HUES64 (cell line): ENCODE data around the gene PDZD2.
A peak's percentile ranks its signal among the peaks of the same experiment; 100 is the strongest.
"Not testable (repeated sequence)": the region's sequence is repeated elsewhere in the genome, so short reads cannot be mapped to it uniquely, and the experiment has no call there.

Experiments used
- H3K27ac ChIP-seq: 2 replicates; pipeline ENCODE4 v1.7.0; 2013; ENCODE audit warnings: low read depth, low read length, inconsistent platforms
- H3K27me3 ChIP-seq: 2 replicates; pipeline ENCODE4 v1.6.1; 2013; ENCODE audit warnings: mild to moderate bottlenecking, low read length; ENCODE audit not compliant: insufficient read depth
- H3K36me3 ChIP-seq: 2 replicates; pipeline ENCODE4 v1.6.1; 2013; ENCODE audit warnings: mild to moderate bottlenecking, low read length; ENCODE audit not compliant: insufficient read depth
- H3K4me1 ChIP-seq: 2 replicates; pipeline ENCODE4 v1.6.1; 2013; ENCODE audit warnings: mild to moderate bottlenecking, low read length, moderate library complexity; ENCODE audit not compliant: insufficient read depth
- H3K4me3 ChIP-seq: 2 replicates; pipeline ENCODE4 v1.5.1; 2013; ENCODE audit warnings: mild to moderate bottlenecking, low read length, moderate library complexity
- H3K9ac ChIP-seq: 2 replicates; pipeline ENCODE4 v1.6.1; 2013; ENCODE audit warnings: mild to moderate bottlenecking, low read depth, low read length
- H3K9me3 ChIP-seq: 2 replicates; pipeline ENCODE4 v1.6.1; 2013; ENCODE audit warnings: low read depth, low read length; ENCODE audit not compliant: insufficient read depth
- WGBS: fragments of 150-250, 120-280 bp; methylation state at CpG from one replicate; pipeline ENCODE4 v1.1.7; 2013; ENCODE audit warnings: missing lambda C conversion rate; 5-methylcytosine and 5-hydroxymethylcytosine counted together

Gene PDZD2

DNA sequence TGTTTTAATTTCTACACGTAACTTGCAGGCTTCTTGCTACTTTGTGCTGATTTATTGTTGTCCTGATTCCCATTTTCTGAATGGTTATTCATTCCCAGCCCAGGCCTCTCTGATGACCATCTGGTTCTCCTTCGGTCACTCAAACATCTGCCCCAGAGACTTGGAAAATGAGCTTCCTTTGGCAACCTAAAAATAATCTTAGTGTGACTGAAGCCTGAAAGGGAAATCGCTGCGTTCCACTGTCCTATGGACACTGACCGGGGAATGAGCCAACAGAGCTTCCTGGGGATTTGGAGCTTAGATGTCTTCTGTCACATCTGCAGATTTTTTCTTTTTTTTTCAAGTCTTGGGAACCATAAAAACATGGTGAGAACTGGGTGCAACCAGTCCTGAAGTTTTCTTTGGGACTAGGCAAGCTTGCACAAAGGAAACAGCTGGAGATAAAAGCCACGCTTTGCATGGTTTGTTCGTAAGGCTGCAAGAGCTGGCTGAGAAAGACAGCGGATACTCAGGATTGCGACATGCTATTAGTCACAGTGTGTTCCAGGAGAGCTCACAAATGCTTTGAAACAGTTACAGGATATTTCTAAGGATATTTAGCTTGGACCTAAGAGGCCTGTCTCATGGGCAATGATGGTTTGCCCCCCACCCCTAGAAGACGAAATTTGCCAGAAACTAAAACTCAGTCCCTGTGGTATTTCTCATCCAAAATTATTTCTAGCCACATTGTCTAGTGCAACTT is 389.0 kb downstream of the PDZD2 start:
- H3K4me1 ChIP-seq: peaks cover 26% of the 10 kb centered on the region
- H3K4me3 ChIP-seq: no peak overlapping the region
- H3K27me3 ChIP-seq: no peaks in the 10 kb centered on the region
- 56% methylated on average over 10 of the region's 10 CpGs for WGBS
- H3K9me3 ChIP-seq: no peaks in the 10 kb centered on the region
- H3K27ac ChIP-seq: peak overlapping the region; percentile 43
- H3K36me3 ChIP-seq: no peaks in the 10 kb centered on the region
- peak overlapping the region; percentile 30; the same call in 1 of the 2 replicates for H3K9ac ChIP-seq

DNA sequence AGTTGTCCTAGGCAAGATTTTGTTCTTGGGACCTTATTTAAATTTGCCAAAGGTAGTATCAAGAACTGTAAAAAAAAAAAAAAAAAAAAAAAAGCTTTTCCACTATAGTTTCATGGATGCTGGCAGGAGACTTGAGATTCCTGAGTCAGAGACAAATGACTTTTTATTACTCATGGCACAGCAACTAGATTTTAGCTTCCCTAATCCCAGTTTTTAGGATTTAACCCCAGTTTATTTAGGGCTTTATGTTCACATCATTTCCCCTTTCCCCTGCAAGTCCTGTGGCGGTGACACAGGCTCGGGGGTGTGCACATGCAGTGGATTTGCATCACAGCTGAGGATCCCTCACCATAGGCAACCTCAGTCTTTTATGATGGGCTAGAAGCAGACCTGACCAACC is 390.3 kb downstream of the PDZD2 start:
- Histone ChIP-seq H3K27me3 (no peaks in the 10 kb centered on the region), H3K27ac (no peak overlapping the region), H3K36me3 (no peaks in the 10 kb centered on the region), H3K4me3 (no peak overlapping the region), H3K9ac (no peak overlapping the region), H3K9me3 (no peaks in the 10 kb centered on the region), H3K4me1 (peaks cover 26% of the 10 kb centered on the region)
- WGBS: 92% methylated on average over 2 of the region's 2 CpGs

DNA sequence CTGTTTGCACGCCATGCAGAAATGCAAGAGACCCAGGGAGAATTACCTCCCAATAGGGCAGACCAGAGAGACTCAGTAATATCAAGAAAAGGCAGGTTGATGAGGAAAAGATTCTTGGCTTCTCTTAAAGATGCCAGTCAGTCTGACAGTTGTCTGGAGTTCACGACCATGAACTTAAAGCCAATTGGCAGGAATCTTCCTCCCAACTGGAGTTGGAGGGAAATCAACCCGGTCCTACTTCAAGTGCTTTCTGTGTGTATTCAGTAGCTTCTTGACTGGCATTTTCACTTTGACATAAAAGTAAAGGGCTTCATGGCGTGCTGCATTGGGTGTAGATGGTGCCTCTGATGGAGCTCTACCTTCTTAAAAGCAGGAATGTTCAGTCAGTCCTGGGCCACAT is 390.9 kb downstream of the PDZD2 start:
- Histone ChIP-seq H3K4me3 (no peak overlapping the region), H3K27ac (no peak overlapping the region), H3K4me1 (peaks cover 26% of the 10 kb centered on the region), H3K27me3 (no peaks in the 10 kb centered on the region), H3K9ac (no peak overlapping the region), H3K36me3 (no peaks in the 10 kb centered on the region), H3K9me3 (no peaks in the 10 kb centered on the region)
- WGBS: 92% methylated on average over 4 of the region's 4 CpGs

DNA sequence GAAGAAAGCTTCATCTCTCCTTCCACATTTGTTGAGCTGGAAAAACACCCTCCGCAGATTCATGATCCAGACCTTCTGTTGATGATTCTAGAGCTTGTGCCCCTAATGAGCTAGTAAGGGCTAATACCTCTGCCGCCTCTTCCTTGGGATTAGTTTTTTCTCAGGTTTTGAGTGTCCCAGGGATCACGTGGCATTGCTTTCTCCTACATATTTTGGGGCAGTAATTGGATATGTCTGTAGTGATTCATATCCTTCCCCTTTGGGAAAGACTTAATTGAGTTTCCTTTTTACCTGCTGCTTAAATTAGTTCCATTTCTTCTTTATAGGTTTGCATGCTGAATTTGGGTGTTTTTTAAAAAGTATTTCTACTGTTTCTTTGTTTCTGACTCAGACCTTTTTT is 391.3 kb downstream of the PDZD2 start:
- H3K9ac ChIP-seq: no peak overlapping the region
- H3K27me3 ChIP-seq: no peaks in the 10 kb centered on the region
- peaks cover 26% of the 10 kb centered on the region for H3K4me1 ChIP-seq
- no peaks in the 10 kb centered on the region for H3K36me3 ChIP-seq
- H3K27ac ChIP-seq: no peak overlapping the region
- H3K9me3 ChIP-seq: no peaks in the 10 kb centered on the region
- H3K4me3 ChIP-seq: no peak overlapping the region
- 93% methylated on average over 3 of the region's 3 CpGs for WGBS

DNA sequence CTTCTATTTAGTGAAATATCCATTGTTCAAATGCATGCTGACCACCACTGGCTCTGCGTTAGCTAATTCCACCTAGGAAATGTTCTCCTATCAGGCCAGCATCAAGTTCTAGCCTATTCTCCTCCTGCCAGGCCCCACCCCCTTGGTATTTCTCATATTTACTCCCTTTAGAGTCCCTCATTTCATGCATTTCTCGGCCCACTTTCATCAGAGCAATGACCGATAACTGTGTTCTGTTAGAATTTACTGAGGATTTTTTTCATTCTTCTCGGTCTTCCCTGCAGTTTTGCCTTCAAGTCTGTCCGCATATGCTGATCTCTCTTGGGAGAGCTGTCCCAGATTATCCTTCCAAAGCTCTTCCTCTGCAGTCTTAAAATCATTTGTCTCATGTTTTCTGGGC is 391.8 kb downstream of the PDZD2 start:
- Histone ChIP-seq H3K4me1 (peaks cover 26% of the 10 kb centered on the region), H3K27me3 (no peaks in the 10 kb centered on the region), H3K9me3 (no peaks in the 10 kb centered on the region), H3K36me3 (no peaks in the 10 kb centered on the region), H3K27ac (no peak overlapping the region), H3K4me3 (no peak overlapping the region), H3K9ac (no peak overlapping the region)
- WGBS: 81% methylated on average over 5 of the region's 5 CpGs

DNA sequence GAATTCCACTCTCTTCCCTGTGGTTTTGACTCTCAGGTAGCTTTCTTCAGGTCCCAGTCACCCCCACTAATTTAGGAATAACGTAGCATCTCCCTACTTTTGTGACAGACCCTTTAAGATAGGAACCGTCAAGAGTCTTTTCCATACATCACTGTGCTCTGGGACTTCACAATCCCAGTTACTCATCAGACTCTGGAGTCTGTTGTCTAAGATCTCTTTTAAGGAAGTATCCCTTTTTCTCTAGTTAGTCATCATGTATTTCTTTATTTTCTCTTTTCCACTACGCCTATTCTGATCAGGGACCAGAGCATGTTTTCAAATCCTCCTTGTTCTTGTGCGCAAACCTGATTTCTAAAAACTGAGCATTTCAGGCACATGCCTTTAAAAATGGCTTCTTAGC is 392.2 kb downstream of the PDZD2 start:
- H3K4me1 ChIP-seq: peaks cover 26% of the 10 kb centered on the region
- no peak overlapping the region for H3K27ac ChIP-seq
- no peaks in the 10 kb centered on the region for H3K27me3 ChIP-seq
- no peaks in the 10 kb centered on the region for H3K9me3 ChIP-seq
- no peak overlapping the region for H3K4me3 ChIP-seq
- H3K36me3 ChIP-seq: no peaks in the 10 kb centered on the region
- no peak overlapping the region for H3K9ac ChIP-seq
- WGBS: 87% methylated on average over 4 of the region's 4 CpGs

DNA sequence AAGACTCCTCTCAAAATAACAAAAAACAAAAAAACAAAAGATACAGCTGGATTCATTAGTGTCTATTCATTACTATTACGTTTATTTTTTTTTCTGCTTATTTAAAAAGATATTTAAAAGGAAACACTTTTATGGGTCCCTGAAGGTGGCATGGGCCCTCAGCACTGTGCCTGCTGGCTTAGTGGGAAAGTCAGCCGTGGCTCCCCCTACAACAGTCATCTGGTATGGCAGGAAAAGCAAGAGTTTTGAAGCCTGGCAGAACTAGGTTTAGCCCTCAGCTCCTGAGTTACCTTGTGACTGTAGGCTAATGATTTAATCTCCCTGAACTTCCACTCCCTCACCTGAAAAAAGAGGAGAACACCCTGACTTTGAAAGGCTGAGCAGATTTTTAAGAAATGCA is 399.6 kb downstream of the PDZD2 start:
- WGBS: 92% methylated on average over 1 of the region's 2 CpGs
- Histone ChIP-seq H3K27ac (no peak overlapping the region), H3K9ac (no peak overlapping the region), H3K4me1 (no peaks in the 10 kb centered on the region), H3K9me3 (peaks cover 11% of the 10 kb centered on the region; the same call in 1 of the 2 replicates), H3K36me3 (peaks cover 5% of the 10 kb centered on the region; the same call in 1 of the 2 replicates), H3K27me3 (no peaks in the 10 kb centered on the region), H3K4me3 (no peak overlapping the region)

DNA sequence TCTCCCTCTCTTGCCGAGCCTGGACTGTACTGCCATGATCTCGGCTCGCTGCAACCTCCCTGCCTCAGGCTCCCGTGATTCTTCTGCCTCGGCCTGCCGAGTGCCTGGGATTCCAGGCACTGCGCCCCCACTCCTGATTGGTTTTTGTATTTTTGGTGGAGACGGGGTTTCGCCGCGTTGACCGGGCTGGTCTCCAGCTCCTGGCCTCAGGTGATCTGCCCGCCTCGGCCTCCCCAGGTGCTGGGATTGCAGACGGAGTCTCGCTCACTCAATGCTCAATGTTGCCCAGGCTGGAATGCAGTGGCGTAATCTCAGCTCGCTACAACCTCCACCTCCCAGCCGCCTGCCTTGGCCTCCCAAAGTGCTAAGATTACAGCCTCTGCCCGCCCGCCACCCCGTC is 400.2 kb downstream of the PDZD2 start:
- not testable (repeated sequence) for H3K27me3 ChIP-seq, H3K9ac ChIP-seq, H3K36me3 ChIP-seq, H3K4me1 ChIP-seq, H3K4me3 ChIP-seq, H3K27ac ChIP-seq
- peaks cover 11% of the 10 kb centered on the region; the same call in 1 of the 2 replicates for H3K9me3 ChIP-seq
- WGBS: 96% methylated on average over 22 of the region's 22 CpGs

DNA sequence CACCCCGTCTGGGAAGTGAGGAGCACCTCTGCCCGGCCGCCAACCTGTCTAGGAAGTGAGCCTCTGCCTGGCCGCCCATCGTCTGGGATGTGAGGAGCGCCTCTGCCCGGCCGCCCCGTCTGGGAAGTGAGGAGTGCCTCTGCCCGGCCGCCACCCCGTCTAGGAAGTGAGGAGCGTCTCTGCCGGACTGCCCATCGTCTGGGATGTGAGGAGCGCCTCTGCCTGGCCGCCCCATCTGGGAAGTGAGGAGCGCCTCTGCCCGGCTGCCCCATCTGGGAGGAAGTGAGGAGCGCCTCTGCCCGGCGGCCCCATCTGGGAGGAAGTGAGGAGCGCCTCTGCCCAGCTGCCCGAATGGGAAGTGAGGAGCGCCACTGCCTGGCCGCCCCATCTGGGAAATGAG is 400.7 kb downstream of the PDZD2 start:
- WGBS: 94% methylated on average over 26 of the region's 26 CpGs
- peaks cover 11% of the 10 kb centered on the region; the same call in 1 of the 2 replicates for H3K9me3 ChIP-seq
- not testable (repeated sequence) for H3K27ac ChIP-seq, H3K4me3 ChIP-seq, H3K9ac ChIP-seq, H3K36me3 ChIP-seq, H3K4me1 ChIP-seq, H3K27me3 ChIP-seq

DNA sequence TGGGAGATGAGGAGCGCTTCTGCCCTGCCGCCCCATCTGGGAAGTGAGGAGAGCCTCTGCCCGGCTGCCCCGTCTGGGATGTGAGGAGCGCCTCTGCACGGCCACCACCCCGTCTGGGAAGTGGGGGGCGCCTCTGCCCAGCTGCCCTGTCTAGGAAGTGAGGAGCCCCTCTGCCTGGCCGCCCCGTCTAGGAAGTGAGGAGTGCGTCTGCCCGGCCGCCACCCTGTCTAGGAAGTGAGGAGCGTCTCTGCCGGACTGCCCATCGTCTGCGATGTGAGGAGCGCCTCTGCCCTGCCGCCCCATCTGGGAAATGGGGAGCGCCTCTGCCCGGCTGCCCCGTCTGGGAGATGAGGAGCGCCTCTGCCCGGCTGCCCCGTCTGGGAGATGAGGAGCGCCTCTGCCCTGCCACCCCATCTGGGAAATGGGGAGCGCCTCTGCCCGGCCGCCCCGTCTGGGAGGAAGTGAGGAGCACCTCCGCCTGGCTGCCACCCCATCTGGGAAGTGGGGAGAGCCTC is 401.3 kb downstream of the PDZD2 start:
- H3K27me3 ChIP-seq, H3K9ac ChIP-seq, H3K27ac ChIP-seq, H3K4me3 ChIP-seq, H3K36me3 ChIP-seq, H3K4me1 ChIP-seq: not testable (repeated sequence)
- 96% methylated on average over 31 of the region's 31 CpGs for WGBS
- H3K9me3 ChIP-seq: peaks cover 11% of the 10 kb centered on the region; the same call in 1 of the 2 replicates

DNA sequence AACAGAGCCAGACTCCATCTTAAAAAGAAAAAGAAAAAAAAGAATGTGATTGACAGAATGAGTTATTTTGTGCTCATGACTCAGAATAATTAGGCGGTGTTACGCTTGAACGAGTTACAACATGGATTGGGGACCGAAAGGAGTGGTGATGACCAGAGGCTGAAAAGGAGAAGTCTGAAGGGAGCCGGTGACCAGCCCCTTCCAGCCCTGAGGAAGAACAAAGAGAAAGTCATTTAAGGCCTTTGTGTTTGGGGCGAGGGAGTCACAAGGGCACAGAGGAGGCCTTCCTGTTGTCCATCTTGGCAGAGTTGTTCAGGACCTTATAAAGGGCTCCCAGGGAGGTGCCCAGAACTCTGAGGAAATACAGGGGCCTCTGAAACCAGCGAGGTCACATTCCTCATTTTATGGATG is 403.6 kb downstream of the PDZD2 start:
- H3K27ac ChIP-seq: no peak overlapping the region
- no peak overlapping the region for H3K9ac ChIP-seq
- peaks cover 5% of the 10 kb centered on the region; the same call in 1 of the 2 replicates for H3K36me3 ChIP-seq
- H3K4me1 ChIP-seq: no peaks in the 10 kb centered on the region
- peaks cover 11% of the 10 kb centered on the region; the same call in 1 of the 2 replicates for H3K9me3 ChIP-seq
- H3K27me3 ChIP-seq: no peaks in the 10 kb centered on the region
- no peak overlapping the region for H3K4me3 ChIP-seq
- 84% methylated on average over 7 of the region's 7 CpGs for WGBS
